GM18511 (cell line): Measurements from ENCODE around the gene CPOX.
A peak's percentile ranks its signal among the peaks of the same experiment; 100 is the strongest.

Source experiments
- ATAC-seq: cut with Tn5 transposase; IDR thresholded peaks from one replicate; pipeline ENCODE4 v1.9.1; 2021; ENCODE audit warnings: mild to moderate bottlenecking, moderate library complexity; ENCODE audit not compliant: unreplicated experiment

CPOX gene

GRCh38 chr3:98541695-98542094 is 51.7 kb downstream of the CPOX start:
- ATAC-seq: no peak

GRCh38 chr3:98540346-98540745 is 53.1 kb downstream of the CPOX start:
- ATAC-seq: peak; percentile 43

GRCh38 chr3:98536456-98537017 is 56.9 kb downstream of the CPOX start:
- ATAC-seq: peak; percentile 77

- no peak for ATAC-seq
These were observed 58.7 kb downstream of the CPOX start for GRCh38 chr3:98534734-98535133.

GRCh38 chr3:98534168-98534567 is 59.2 kb downstream of the CPOX start:
- ATAC-seq: no peak

GRCh38 chr3:98532709-98533571 is 60.5 kb downstream of the CPOX start:
- ATAC-seq: no peak

- ATAC-seq: no peak
These were observed 61.2 kb downstream of the CPOX start for GRCh38 chr3:98532275-98532637.

GRCh38 chr3:98531622-98532274 is 61.7 kb downstream of the CPOX start, which contains the start of gene GPR15:
Gene GPR15 (plus strand): TSS chr3:98531978. CDS start chr3:98532034, 56 bp downstream.
- peak; percentile 26 for ATAC-seq

- no peak for ATAC-seq
These were observed 62.7 kb downstream of the CPOX start for GRCh38 chr3:98530676-98531075.

GRCh38 chr3:98529856-98530459 is 63.5 kb downstream of the CPOX start:
- ATAC-seq: no peak
